Neural cell (in vitro differentiated cells): Measurements from ENCODE around the gene HDAC9.

Experiments used
- CTCF ChIP-seq: fragments of 450-650 bp; IDR thresholded peaks from 2 replicates; pipeline ENCODE4 v1.5.1; 2014; ENCODE audit warnings: antibody characterized with exemption, mild to moderate bottlenecking, moderate library complexity; ENCODE audit not compliant: poor library complexity, severe bottlenecking
- EZH2 ChIP-seq: fragments of 200-600, 300-800 bp; shearing (Covaris generic), sonication (generic); IDR thresholded peaks from 2 replicates; pipeline ENCODE4 v1.6.1; 2014; ENCODE audit warnings: antibody characterized with exemption, low read length, borderline replicate concordance, mild to moderate bottlenecking; ENCODE audit not compliant: insufficient read depth, poor library complexity, severe bottlenecking
- POLR2AphosphoS5 ChIP-seq: IDR thresholded peaks from 2 replicates; pipeline ENCODE4 v1.6.1; 2012

GRCh38 chr7:18536486-18536885 lies 40.9 kb downstream of the HDAC9 start:
- TF ChIP-seq EZH2, result no peak
- TF ChIP-seq CTCF, result no peak
- TF ChIP-seq POLR2AphosphoS5, result no peak
